ENCODE results near the gene RAP1B.

DNA sequence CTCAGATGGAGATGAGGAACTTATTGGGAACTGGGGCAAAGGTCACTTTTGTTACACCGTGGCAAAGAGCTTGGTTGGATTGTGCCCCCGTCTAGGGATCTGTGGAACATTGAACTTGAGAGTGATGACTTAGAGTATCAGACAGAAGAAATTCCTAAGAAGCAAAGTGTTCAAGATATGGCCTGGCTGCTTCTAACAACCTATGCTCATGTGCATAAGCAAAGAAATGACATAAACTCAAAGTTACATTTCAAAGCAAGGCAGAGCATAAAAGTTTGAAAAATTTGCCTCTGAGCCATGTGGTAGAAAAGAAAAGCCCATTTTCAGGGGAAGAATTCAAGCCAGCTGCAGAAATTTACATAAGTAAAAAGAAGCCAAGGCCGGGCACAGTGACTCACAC is 21.5 kb upstream of the RAP1B start:
- TF ChIP-seq, protein P1, sequence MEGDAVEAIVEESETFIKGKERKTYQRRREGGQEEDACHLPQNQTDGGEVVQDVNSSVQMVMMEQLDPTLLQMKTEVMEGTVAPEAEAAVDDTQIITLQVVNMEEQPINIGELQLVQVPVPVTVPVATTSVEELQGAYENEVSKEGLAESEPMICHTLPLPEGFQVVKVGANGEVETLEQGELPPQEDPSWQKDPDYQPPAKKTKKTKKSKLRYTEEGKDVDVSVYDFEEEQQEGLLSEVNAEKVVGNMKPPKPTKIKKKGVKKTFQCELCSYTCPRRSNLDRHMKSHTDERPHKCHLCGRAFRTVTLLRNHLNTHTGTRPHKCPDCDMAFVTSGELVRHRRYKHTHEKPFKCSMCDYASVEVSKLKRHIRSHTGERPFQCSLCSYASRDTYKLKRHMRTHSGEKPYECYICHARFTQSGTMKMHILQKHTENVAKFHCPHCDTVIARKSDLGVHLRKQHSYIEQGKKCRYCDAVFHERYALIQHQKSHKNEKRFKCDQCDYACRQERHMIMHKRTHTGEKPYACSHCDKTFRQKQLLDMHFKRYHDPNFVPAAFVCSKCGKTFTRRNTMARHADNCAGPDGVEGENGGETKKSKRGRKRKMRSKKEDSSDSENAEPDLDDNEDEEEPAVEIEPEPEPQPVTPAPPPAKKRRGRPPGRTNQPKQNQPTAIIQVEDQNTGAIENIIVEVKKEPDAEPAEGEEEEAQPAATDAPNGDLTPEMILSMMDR (conservative IDR thresholded peaks at IDR 0.05; ENCODE audit: low read length) = no peak
- no peak for TF ChIP-seq EZH2phosphoT487 (IDR thresholded peaks at IDR 0.05; ENCODE audit: borderline replicate concordance)

Measured in Loucy (cell line).